Mesodermal cell (in vitro differentiated cells): Measurements from ENCODE around the gene MEGF10. TPM values are rescaled to one million over a fixed set of nuclear protein-coding genes. Genes with fewer than 3 reads are reported as not detected.
"Not testable (repeated sequence)": the region's sequence is repeated elsewhere in the genome, so short reads cannot be mapped to it uniquely, and the experiment has no call there.

Source experiments
- H3K27ac ChIP-seq: 2 replicates; pipeline ENCODE4 v1.7.0; 2013; ENCODE audit warnings: mild to moderate bottlenecking, low read depth, low read length, moderate library complexity; ENCODE audit not compliant: severe bottlenecking
- H3K36me3 ChIP-seq: 2 replicates; pipeline ENCODE4 v1.7.1; 2013; ENCODE audit warnings: mild to moderate bottlenecking, low read length, moderate library complexity; ENCODE audit not compliant: control insufficient read depth, insufficient read depth
- H3K4me1 ChIP-seq: one replicate; pipeline ENCODE4 v1.7.1; 2013; ENCODE audit warnings: mild to moderate bottlenecking, low read length; ENCODE audit not compliant: insufficient read depth, control insufficient read depth, poor library complexity, severe bottlenecking
- H3K4me3 ChIP-seq: 2 replicates; pipeline ENCODE4 v1.7.0; 2013; ENCODE audit warnings: low read length, control low read depth, mild to moderate bottlenecking; ENCODE audit not compliant: insufficient read depth, poor library complexity, severe bottlenecking; ENCODE audit errors: extremely low read depth
- H3K9me3 ChIP-seq: 2 replicates; pipeline ENCODE4 v1.7.1; 2013; ENCODE audit warnings: mild to moderate bottlenecking, low read length, moderate library complexity; ENCODE audit not compliant: control insufficient read depth
- WGBS, 2 experiments: methylation state at CpG; one replicate each; pipeline ENCODE4 v1.1.5; 2013; ENCODE audit warnings: missing lambda C conversion rate in 2 of 2; ENCODE audit not compliant: insufficient coverage in 2 of 2; 5-methylcytosine and 5-hydroxymethylcytosine counted together
- polyA plus RNA-seq, 2 experiments: library from polyadenylated mRNA; stranded (reverse); fragments of 50-300 nt; gene quantifications; one replicate each; pipeline ENCODE4 v1.2.3, GENCODE V29; 2013

Gene MEGF10
- 8.2 TPM for polyA plus RNA-seq (2013, experiment 1 of 2)
- polyA plus RNA-seq (2013, experiment 2 of 2) = 5.0 TPM

- H3K4me3 ChIP-seq = peak within 1 kb of the TSS; percentile 52
- WGBS, 2 experiments = 1 to 2% methylated on average over 51 of the region's 61 CpGs
- no peak within 1 kb of the TSS for H3K27ac ChIP-seq
- peaks cover 4% of the 10 kb centered on the region for H3K9me3 ChIP-seq
- H3K4me1 ChIP-seq = peaks cover 4% of the 10 kb centered on the region
- no peaks in the 10 kb centered on the region for H3K36me3 ChIP-seq
These were observed at the start of gene MEGF10 for GRCh38 chr5:127290019-127290945. TSS of gene MEGF10 (plus strand) at chr5:127290796. CDS start at chr5:127331309, 40,513 bp downstream.

GRCh38 chr5:127243011-127243410 is 47.6 kb upstream of the MEGF10 start:
- H3K36me3 ChIP-seq = no peaks in the 10 kb centered on the region
- H3K9me3 ChIP-seq = no peaks in the 10 kb centered on the region
- no peak overlapping the region for H3K4me3 ChIP-seq
- no peak overlapping the region for H3K27ac ChIP-seq
- WGBS, 2 experiments = 91% methylated on average over 1 of the region's 1 CpG; no CpG with 5 or more reads in 1 of the 2 experiments
- H3K4me1 ChIP-seq = no peaks in the 10 kb centered on the region

- Histone ChIP-seq H3K4me1 (no peaks in the 10 kb centered on the region), H3K4me3 (no peak overlapping the region), H3K9me3 (no peaks in the 10 kb centered on the region), H3K36me3 (no peaks in the 10 kb centered on the region), H3K27ac (no peak overlapping the region)
- whole genome bisulfite sequencing, 2 experiments = 90 to 94% methylated on average over 2 of the region's 3 CpGs
These were observed 35.8 kb upstream of the MEGF10 start for GRCh38 chr5:127254729-127255284.

- H3K27ac ChIP-seq = no peak overlapping the region
- 14 to 62% methylated on average over 1 to 2 of the region's 2 CpGs for WGBS, 2 experiments
- no peak overlapping the region for H3K4me3 ChIP-seq
- H3K36me3 ChIP-seq = no peaks in the 10 kb centered on the region
- no peaks in the 10 kb centered on the region for H3K4me1 ChIP-seq
- no peaks in the 10 kb centered on the region for H3K9me3 ChIP-seq
These were observed 33.6 kb upstream of the MEGF10 start for GRCh38 chr5:127256886-127257597.

GRCh38 chr5:127260686-127261085 is 29.9 kb upstream of the MEGF10 start:
- Histone ChIP-seq H3K27ac (no peak overlapping the region), H3K4me1 (no peaks in the 10 kb centered on the region), H3K9me3 (no peaks in the 10 kb centered on the region), H3K4me3 (no peak overlapping the region), H3K36me3 (no peaks in the 10 kb centered on the region)
- 100% methylated on average over 1 of the region's 3 CpGs; no CpG with 5 or more reads in 1 of the 2 experiments for whole genome bisulfite sequencing, 2 experiments

- WGBS, 2 experiments = no CpG with 5 or more reads among the region's 1 CpG
These were observed 25.1 kb upstream of the MEGF10 start for GRCh38 chr5:127265473-127265872.

GRCh38 chr5:127268342-127268741 is 22.3 kb upstream of the MEGF10 start:
- H3K36me3 ChIP-seq, H3K4me3 ChIP-seq, H3K9me3 ChIP-seq, H3K4me1 ChIP-seq, H3K27ac ChIP-seq: not testable (repeated sequence)
- 85 to 100% methylated on average over 3 to 4 of the region's 9 CpGs for WGBS, 2 experiments

More at GRCh38 chr5:127265473-127265872, 25.1 kb upstream of the MEGF10 start:
- not testable (repeated sequence) for H3K9me3 ChIP-seq, H3K4me3 ChIP-seq, H3K27ac ChIP-seq, H3K36me3 ChIP-seq, H3K4me1 ChIP-seq

- H3K36me3 ChIP-seq, H3K27ac ChIP-seq, H3K9me3 ChIP-seq, H3K4me1 ChIP-seq, H3K4me3 ChIP-seq: not testable (repeated sequence)
- 88 to 100% methylated on average over 1 of the region's 4 CpGs for WGBS, 2 experiments
These were observed 19.9 kb upstream of the MEGF10 start for GRCh38 chr5:127270713-127271112.

- 100% methylated on average over 1 of the region's 2 CpGs; no CpG with 5 or more reads in 1 of the 2 experiments for WGBS, 2 experiments
- no peak overlapping the region for H3K27ac ChIP-seq
- no peaks in the 10 kb centered on the region for H3K36me3 ChIP-seq
- no peaks in the 10 kb centered on the region for H3K4me1 ChIP-seq
- H3K4me3 ChIP-seq = no peak overlapping the region
- H3K9me3 ChIP-seq = no peaks in the 10 kb centered on the region
These were observed 14.9 kb upstream of the MEGF10 start for GRCh38 chr5:127275641-127276193.

- H3K4me1 ChIP-seq = no peaks in the 10 kb centered on the region
- H3K27ac ChIP-seq = no peak overlapping the region
- no peak overlapping the region for H3K4me3 ChIP-seq
- 84 to 85% methylated on average over 9 to 10 of the region's 11 CpGs for WGBS, 2 experiments
- H3K36me3 ChIP-seq = no peaks in the 10 kb centered on the region
- no peaks in the 10 kb centered on the region for H3K9me3 ChIP-seq
These were observed 9.9 kb upstream of the MEGF10 start for GRCh38 chr5:127280491-127281220.
